NCI-H1105 treated with DMSO at 0.1 percent for 48 hours (cell line): ENCODE results near the gene STK11IP.
"Not testable (repeated sequence)": the region's sequence is repeated elsewhere in the genome, so short reads cannot be mapped to it uniquely, and the experiment has no call there.

Source experiments
- DNase-seq: peaks from one replicate; lab custom pipeline; 2025; lab: John Stamatoyannopoulos, UW

The STK11IP gene

DNA sequence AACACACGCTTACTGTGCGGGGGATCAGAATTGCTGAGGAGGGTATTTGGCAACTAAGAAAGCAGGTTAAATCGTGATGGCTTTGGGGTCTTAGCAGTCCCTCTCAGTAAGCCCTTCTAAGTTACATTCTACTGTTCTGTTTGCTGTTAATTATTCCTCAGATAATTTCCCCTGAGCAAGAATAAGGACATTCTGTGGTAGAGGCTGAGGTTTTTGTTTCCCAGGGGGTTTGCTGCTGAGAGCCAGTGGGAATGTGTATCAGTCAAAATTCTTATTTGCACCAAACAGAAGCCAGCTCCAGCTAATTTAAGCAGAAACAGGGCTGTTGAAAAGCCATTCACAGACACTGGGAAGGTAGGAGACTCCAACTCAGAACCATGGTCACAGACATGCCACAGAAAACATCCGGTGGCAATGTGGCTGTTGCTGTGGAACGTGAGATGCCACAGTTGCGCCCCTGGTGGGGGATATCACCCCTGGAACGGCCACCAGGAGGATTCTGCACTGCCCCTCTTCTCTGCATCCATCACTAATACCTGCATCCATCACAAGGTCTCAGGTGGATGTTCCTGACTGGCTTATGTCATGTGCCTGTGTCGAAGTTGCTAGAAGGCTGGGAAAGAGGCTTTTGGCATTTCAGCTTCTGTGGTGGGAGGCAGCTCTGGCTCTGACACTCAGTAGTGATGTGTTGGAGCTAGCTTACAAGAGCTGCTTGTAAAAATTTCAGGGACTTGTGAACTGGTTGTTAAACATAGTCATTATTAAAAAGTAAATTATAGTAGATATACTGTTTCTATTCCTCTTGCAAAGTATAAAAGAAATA is 53.0 kb downstream of the STK11IP start:
- DNase-seq, result no peak

DNA sequence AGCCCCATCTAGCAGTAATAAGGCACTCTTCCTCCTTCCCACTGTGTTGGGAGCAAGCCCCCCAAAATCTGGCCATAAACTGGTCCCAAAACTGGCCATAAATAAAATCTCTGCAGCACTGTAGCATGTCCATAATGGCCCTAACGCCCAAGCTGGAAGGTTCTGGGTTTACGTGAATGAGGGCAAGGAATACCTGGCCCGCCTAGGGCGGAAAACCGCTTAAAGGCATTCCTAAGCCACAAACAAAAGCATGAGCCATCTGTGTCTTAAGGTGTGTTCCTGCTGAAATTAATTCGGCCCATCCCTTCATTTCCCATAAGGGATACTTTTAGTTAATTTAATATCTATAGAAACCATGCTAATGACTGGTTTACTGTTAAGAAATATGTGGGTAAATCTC is 54.0 kb downstream of the STK11IP start:
- not testable (repeated sequence) for DNase-seq

DNA sequence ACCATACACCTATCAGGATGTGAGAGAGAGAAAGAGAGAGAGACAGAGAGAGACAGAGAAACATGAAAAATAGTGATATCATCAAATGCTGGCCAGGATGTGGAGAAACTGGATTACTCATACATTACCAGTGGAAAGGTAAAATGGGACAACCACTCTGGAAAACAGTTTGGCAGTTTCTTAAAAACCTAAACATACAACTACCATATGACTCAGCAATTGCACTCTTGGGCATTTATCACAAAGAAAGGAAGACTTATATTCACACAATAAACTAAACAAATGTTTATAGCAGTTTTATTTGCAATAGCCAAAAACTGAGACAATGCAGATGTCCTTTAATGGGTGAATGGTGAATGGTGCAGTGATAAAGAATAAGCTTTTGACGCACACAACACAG is 58.9 kb downstream of the STK11IP start:
- DNase-seq, result no peak

DNA sequence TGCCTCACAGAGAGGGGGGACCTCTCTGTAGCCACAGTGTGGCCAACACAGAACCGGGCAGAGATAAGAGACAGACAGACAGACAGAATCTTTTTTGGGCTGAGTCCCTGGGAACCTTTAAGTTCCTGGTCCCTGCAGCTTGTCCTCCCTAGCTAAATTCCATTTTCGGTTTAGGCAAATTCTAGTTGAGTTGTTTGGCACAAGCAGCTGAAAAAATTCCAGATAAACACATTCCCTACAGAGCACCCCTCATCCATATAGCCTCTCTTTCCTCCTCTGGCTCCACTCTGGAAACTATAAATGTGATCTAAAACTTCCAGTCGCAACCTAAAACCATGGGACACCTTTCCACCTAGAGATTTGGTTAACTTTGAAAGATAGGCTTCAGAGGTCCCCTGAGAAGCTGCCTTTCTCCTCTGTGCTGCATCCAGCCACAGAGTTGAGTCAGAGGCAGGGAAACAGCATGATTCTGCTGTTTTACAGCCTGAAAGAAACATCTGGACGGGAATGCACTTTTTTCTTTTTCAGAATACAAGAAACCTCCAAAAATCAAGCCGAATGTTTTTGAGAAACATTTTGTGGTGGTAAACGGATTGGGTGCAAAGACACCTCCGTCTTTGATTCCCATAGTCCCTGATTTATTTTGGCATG is 60.7 kb downstream of the STK11IP start:
- no peak for DNase-seq

DNA sequence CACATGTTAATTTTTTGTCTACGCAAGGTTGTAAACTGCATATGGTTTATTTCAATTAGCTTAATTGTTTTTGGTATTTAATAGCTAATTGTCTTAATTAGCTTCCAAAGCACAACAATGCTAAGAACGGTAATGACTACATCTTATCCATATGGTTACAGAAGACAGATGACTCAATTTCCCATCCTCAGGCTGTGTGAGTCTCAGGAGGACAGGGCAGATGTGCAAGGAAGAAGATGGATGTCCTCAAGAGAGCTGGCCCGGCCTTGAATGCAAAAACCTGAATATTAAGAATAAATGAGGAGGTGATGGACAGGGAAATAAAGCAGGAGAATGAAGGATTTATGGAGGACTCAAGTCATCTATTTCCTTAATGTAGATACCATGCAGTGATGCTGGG is 61.2 kb downstream of the STK11IP start:
- DNase-seq, result no peak

DNA sequence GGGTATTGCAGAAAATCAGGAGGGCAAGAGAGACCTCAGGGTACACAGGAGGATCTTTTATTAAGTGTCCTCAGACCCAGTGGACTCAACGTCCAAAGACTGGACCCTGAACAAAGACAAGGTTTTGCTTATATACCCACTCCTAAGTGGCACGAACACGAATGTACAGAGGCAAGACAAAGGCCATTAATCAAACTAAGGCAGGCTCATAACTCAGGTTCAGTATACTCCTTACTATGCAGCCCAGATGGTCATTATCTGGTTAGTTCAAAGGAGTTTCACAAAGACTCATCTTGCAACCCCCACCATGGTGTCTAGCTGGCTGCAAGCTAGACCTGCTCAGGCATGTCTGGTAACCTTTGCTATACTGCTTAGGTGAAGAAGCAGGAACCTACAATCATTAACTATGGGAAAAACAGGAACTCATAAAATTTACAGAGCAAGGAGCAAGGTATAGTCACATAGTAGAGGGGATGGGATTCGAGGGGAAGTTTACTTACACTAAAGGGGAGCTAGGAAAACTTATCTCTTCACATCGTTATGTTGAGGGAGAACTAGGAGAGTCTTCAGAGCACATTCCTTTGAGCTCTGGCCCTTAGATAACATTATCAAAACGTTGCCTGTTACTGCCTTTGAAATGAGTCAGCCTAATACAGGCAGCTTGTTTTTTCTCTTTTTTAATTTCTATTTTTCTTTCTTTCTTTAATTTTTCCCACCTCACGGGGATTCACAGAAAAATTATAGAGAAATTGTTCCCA is 63.7 kb downstream of the STK11IP start:
- DNase-seq, result no peak

DNA sequence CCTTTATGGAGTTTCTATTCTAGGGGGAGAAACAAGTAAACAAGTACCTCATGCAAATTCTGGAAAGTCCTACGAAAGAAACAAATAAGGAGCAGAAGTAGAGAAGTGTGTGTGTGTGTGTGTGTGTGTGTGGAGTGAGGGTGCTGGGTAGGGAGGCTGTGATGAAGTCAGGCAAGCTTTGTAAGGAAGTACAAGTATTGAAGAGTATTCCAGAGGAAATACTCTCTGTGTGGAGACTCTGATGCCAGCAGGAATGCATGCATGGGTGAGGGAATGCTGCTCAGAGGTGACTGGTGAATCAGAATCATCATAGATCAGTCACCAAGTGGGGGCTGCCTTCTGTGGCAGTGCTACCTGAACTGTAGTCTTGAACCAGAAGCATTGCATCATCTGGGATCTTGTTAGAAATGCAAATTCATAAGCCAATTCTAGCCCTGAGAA is 64.3 kb downstream of the STK11IP start:
- no peak for DNase-seq

DNA sequence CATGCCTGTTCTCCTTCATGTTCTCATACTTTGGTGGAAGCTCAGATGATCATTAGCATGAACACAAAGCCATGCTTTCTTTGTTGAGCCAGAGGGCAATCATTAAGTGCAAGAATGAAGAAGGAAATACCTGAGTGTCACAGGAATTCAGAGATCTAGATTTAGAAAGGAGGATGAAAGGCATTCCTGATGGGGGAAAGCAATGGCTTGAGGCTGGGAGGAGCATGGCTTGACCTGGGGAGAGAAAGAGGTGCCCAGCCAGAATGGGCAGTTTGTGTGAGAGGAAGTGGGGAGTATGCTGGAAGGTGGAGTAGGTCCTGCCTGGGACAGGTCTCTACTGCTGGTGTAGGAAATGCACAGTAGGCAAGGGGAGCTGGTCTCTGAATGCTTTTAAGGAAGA is 64.9 kb downstream of the STK11IP start:
- no peak for DNase-seq

DNA sequence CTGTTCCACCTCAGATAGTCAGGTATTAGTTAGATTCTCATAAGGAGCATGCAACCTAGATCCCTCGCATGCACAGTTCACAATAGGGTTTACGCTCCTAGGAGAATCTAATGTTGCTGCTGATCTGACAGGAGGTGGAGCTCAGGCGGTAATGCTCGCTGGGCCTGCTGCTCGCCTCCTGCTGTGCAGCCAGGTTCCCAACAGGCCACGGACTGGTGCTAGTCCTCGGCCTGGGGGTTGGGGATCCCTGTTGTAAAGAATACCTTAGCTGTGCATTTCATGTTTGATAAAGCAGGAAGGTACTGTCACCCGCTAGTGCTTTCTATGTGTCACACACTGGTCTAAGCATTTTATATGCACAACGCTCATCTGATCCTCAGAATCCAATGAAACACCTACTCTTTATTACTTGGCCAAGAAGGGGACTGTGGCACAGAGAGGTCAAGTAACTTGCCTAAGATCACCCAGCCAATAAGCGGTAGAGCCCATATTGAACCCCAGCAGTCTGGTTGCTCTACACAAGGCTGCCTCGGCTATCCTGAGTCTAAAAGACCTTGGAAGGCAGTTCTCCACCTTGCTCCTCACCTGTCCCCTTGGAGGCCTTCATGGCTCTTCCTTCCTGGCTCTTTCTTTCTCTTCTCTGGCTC is 65.6 kb downstream of the STK11IP start:
- DNase-seq, result no peak

DNA sequence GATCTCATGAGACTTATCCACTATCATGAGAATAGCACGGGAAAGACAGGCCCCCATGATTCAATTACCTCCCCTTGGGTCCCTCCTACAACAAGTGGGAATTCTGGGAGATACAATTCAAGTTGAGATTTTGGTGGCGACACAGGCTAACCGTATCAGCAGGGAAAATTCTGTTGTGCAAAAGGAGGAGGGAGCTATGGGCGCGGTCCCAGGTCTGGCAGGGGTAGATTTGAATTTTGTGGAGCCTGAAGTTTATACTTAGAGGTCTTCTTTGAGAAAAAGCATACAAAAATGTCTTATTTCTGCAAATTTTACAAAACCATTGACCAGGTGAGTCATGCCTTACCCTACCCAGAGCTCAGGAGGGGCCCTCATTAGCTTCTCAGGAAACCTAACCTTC is 66.4 kb downstream of the STK11IP start:
- no peak for DNase-seq

DNA sequence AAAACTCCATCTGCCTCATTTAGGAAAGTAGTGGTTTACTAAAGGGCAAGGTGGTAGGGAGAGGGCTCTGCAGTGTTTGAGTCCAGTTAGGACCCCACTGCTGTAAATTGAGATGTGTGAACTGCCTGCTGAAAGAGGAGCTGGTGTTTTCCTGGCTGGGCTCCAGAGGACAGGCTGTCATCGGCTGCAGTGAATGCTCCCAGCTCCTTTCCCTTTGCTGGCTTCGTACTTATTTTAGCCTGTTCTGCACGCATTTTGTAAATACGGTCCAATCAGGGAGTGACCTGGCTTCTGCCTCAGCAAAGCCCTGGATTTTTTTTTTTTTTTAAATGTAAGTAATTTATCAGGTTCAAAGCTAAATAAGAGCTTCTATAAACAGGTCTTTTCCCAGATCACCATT is 67.3 kb downstream of the STK11IP start:
- DNase-seq, result no peak

DNA sequence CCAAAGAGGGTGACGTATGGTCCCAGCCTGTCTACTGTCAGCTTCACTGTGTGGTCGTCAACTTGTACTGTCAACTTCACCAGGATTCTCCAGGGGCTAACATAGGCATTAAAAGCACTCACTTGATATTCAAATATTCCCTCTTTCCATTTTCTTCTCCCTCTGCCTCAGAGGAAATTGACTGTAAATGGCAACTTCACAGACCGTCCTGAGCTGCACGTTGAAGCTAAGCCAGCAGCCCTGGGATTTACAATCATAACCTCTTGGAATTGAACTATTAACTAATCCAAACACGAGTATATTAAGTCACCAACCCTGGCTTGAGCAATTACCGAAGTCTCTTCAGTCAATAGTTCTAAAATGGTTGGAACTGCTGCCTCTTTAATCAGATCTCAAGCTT is 68.3 kb downstream of the STK11IP start:
- no peak for DNase-seq
